GM23248 (cell line): ENCODE data around the gene LSM5.

Source experiments
- EZH2 ChIP-seq: fragments of 200-600 bp; sonication (generic); IDR thresholded peaks from 2 replicates; pipeline ENCODE4 v1.6.1; 2018; ENCODE audit warnings: antibody characterized with exemption, mild to moderate bottlenecking; ENCODE audit not compliant: insufficient read depth, poor library complexity, severe bottlenecking
- EZH2phosphoT487 ChIP-seq: fragments of 200-600 bp; sonication (generic); IDR thresholded peaks from 2 replicates; pipeline ENCODE4 v1.6.1; 2018; ENCODE audit warnings: antibody characterized with exemption, moderate library complexity, mild to moderate bottlenecking, low read depth; ENCODE audit not compliant: insufficient read depth

DNA sequence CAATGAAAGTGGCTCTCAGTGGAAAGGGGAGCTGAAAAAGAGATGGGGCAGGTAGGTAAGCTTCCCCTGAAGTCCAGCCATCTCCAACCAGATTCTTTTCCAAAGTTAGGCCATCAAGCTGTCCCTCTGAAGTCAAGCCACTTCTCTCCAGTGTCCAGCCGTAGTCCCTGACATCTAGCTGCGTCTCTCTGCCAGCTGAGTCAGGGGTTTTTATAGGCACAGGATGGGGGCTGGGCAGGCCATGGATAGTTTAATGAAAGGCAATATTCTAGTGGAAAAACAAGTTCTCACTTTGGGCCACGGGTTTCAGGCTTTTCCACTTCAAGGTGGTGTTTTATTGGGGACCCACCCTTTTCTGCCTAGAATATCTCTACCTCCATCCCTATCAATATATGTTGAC lies 41.9 kb upstream of the LSM5 start:
- no peak for TF ChIP-seq EZH2
- TF ChIP-seq EZH2phosphoT487: no peak
